DOHH2 (cell line): Measurements from ENCODE around the gene DELE1.

Experiments
- H3F3A ChIP-seq: fragments of 200-600 bp; sonication (generic), shearing (Covaris generic); 2 replicates; pipeline ENCODE4 v1.6.0; 2016; ENCODE audit warnings: antibody characterized with exemption, mild to moderate bottlenecking; ENCODE audit not compliant: control insufficient read depth, insufficient read depth
- H3K27ac ChIP-seq: fragments of 200-600 bp; sonication (generic); 2 replicates; pipeline ENCODE4 v1.5.1; 2014; ENCODE audit warnings: low read depth, mild to moderate bottlenecking, low read length, moderate library complexity
- H3K27me3 ChIP-seq: fragments of 200-600 bp; sonication (generic); 2 replicates; pipeline ENCODE4 v1.6.1; 2014; ENCODE audit warnings: mild to moderate bottlenecking, low read length, mixed read lengths; ENCODE audit not compliant: control insufficient read depth
- H3K36me3 ChIP-seq: fragments of 200-600 bp; sonication (generic); 2 replicates; pipeline ENCODE4 v1.6.1; 2014; ENCODE audit warnings: mild to moderate bottlenecking, low read length, moderate library complexity, mixed read lengths; ENCODE audit not compliant: control insufficient read depth
- H3K4me1 ChIP-seq: fragments of 200-600 bp; sonication (generic); 2 replicates; pipeline ENCODE4 v1.6.1; 2014; ENCODE audit warnings: mild to moderate bottlenecking, low read length, mixed read lengths; ENCODE audit not compliant: control insufficient read depth
- H3K4me2 ChIP-seq: fragments of 200-600 bp; sonication (generic); 2 replicates; pipeline ENCODE4 v1.6.0; 2014; ENCODE audit warnings: mild to moderate bottlenecking, low read length, moderate library complexity
- H3K4me3 ChIP-seq: fragments of 200-600 bp; sonication (generic); 2 replicates; pipeline ENCODE4 v1.5.1; 2014; ENCODE audit warnings: mild to moderate bottlenecking, low read length, mixed read lengths
- H3K79me2 ChIP-seq: fragments of 200-600 bp; sonication (generic); 2 replicates; pipeline ENCODE4 v1.6.1; 2014; ENCODE audit warnings: mild to moderate bottlenecking, low read length, mixed read lengths; ENCODE audit not compliant: control insufficient read depth
- H3K9me2 ChIP-seq: fragments of 200-600 bp; sonication (generic); replicated peaks from 2 replicates; pipeline ENCODE4 v1.6.1; 2014; ENCODE audit warnings: mild to moderate bottlenecking, low read length, mixed read lengths; ENCODE audit not compliant: control insufficient read depth
- H3K9me3 ChIP-seq: fragments of 200-600 bp; sonication (generic); 2 replicates; pipeline ENCODE4 v1.6.1; 2014; ENCODE audit warnings: antibody characterized with exemption, low read length, mixed read lengths; ENCODE audit not compliant: control insufficient read depth, insufficient read depth
- H4K20me1 ChIP-seq: fragments of 200-600 bp; sonication (generic); 2 replicates; pipeline ENCODE4 v1.6.0; 2014; ENCODE audit warnings: low read depth, mild to moderate bottlenecking, antibody characterized with exemption, low read length, moderate library complexity; ENCODE audit not compliant: control insufficient read depth, insufficient read depth
- EZH2phosphoT487 ChIP-seq: fragments of 200-600 bp; sonication (generic); IDR thresholded peaks from 2 replicates; pipeline ENCODE4 v1.6.1; 2017; ENCODE audit warnings: borderline replicate concordance, mild to moderate bottlenecking, antibody characterized with exemption, low read length, moderate library complexity, mixed read lengths
- TF ChIP-seq, protein P1 (sequence below): fragments of 200-600 bp; sonication (generic); IDR thresholded peaks from one replicate; pipeline ENCODE4 v1.5.1; 2014; ENCODE audit warnings: antibody characterized with exemption, mild to moderate bottlenecking, low read depth, low read length; ENCODE audit not compliant: poor library complexity, severe bottlenecking

DELE1 gene

DNA sequence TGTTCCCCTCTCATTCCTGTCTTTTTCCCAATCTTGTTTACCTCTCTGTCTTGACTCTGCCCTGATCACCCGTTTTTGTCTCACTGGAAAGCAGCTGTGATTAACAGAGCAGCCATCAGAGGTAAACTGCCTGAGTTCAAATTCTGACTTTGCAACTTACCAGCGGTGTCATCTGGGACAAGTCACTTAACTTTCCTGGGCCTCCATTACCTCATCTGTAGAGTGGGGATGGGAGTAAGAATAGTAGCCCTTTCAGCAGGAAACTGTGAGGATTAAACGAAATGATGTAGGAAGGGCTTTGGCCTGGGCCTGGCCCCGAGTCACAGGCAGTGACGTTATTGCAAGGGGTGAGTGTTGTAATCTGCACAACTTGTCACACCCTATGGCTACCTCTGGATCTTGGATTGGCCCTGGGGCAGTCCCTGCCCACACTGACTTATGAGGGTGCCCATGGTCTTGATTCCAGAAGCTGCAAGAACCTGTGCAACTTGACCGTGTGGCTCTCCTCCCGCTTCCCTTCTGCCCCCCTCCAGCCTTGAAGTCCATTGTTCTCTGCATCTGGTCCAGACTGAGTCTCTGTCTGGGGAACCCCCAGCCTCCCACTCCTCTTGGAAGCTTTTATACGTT is 35.0 kb downstream of the DELE1 start:
- Histone ChIP-seq H3K4me3 (no peak overlapping the region), H3K9me2 (no peaks in the 10 kb centered on the region), H3K79me2 (no peaks in the 10 kb centered on the region), H3F3A (no peaks in the 10 kb centered on the region), H3K4me1 (peaks cover 28% of the 10 kb centered on the region), H3K36me3 (no peaks in the 10 kb centered on the region), H3K9me3 (no peaks in the 10 kb centered on the region), H3K4me2 (no peak overlapping the region), H4K20me1 (no peaks in the 10 kb centered on the region), H3K27me3 (no peaks in the 10 kb centered on the region), H3K27ac (no peak overlapping the region)
- no peak for TF ChIP-seq EZH2phosphoT487

DNA sequence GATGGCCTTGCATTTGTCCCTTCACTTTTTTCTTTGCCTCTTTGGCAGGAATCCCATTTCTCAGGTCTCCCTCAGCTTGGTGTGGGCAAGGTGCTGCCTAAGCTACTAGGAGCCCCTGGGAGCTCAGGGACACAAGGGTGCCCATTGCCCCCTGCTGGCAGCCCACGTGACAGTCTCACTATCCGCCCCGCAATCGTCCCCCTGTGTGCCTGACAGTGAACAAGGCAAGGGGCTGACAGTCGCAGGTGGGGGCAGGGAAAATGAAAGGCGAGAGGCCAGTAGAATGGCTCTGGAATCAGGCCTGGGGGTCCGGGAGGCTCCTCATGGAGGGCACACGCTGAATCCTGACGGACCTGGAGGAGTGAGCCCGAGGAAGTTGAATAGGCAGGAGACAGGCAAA is 36.3 kb downstream of the DELE1 start:
- Histone ChIP-seq H3F3A (no peaks in the 10 kb centered on the region), H3K36me3 (no peaks in the 10 kb centered on the region), H3K4me2 (no peak overlapping the region), H3K4me1 (peaks cover 28% of the 10 kb centered on the region), H3K4me3 (no peak overlapping the region), H4K20me1 (no peaks in the 10 kb centered on the region), H3K27me3 (no peaks in the 10 kb centered on the region), H3K9me2 (no peaks in the 10 kb centered on the region), H3K27ac (no peak overlapping the region), H3K9me3 (no peaks in the 10 kb centered on the region), H3K79me2 (no peaks in the 10 kb centered on the region)
- TF ChIP-seq, protein P1, sequence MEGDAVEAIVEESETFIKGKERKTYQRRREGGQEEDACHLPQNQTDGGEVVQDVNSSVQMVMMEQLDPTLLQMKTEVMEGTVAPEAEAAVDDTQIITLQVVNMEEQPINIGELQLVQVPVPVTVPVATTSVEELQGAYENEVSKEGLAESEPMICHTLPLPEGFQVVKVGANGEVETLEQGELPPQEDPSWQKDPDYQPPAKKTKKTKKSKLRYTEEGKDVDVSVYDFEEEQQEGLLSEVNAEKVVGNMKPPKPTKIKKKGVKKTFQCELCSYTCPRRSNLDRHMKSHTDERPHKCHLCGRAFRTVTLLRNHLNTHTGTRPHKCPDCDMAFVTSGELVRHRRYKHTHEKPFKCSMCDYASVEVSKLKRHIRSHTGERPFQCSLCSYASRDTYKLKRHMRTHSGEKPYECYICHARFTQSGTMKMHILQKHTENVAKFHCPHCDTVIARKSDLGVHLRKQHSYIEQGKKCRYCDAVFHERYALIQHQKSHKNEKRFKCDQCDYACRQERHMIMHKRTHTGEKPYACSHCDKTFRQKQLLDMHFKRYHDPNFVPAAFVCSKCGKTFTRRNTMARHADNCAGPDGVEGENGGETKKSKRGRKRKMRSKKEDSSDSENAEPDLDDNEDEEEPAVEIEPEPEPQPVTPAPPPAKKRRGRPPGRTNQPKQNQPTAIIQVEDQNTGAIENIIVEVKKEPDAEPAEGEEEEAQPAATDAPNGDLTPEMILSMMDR, result peak; percentile 60
- no peak for TF ChIP-seq EZH2phosphoT487

DNA sequence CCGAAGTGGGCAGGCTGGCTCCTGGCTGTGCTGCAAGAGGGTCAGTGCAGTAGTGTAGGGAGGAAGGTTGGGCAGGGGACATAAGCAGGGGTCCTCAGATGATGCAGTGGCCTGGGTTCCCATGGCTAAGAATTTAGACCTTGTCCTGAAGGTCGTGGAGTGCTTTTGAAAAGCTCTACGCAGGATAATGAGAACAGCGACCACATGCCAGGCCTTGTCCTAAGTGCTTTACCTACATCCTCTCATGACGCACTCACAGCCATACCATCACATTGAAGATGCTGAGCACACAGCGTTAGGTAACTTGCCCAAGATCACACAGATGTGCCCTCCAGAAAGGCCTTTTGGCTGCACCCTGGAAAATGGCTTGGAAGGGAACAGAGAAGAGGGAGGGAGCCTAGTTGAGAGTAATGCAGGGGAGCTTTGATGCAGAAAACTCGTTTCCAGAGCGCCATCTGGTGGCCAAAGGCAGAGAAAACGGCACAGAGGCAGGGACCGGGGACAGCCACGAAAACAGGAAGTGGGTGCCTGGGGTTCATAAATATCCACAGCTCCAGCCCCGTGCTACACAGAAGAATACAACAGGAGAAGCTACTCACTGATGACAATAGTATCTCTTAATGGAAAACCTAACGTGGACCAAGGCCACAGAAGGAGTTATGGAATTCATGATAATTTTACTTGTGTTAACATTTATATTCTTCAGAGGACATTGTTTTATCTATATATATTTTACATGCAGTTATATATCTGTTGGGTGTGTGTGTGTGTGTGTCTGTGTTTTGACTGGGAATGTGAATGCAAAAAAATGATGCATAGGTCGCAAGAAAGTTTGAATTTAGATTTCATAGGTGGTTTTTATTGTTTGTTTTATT is 37.0 kb downstream of the DELE1 start:
- TF ChIP-seq EZH2phosphoT487, result no peak
- TF ChIP-seq, protein P1, result peak; percentile 86
- Histone ChIP-seq H3F3A (no peaks in the 10 kb centered on the region), H3K4me3 (peak overlapping the region; percentile 6), H3K4me2 (peak overlapping the region; percentile 34), H4K20me1 (no peaks in the 10 kb centered on the region), H3K27me3 (no peaks in the 10 kb centered on the region), H3K36me3 (no peaks in the 10 kb centered on the region), H3K4me1 (peaks cover 28% of the 10 kb centered on the region), H3K79me2 (no peaks in the 10 kb centered on the region), H3K9me2 (no peaks in the 10 kb centered on the region), H3K9me3 (no peaks in the 10 kb centered on the region), H3K27ac (no peak overlapping the region)

DNA sequence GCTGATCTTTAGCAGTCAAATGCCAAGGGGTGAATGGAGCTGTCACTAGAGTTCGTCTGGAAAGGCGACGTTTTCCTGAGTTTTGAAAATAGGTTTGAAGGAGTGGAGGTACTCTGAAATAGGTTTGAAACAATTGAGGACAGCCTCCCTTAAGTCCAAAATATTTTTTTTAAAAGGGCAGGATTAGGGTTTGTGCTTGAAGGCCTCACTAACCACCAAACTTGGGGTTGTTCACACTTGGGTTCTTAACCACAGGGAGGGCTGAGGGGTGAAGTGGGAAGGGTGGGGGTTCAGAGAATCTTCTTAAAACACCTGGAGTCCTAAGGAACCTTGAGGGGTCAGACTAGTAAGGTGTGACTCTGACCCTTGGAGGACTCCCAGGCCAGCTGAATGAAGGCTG is 37.8 kb downstream of the DELE1 start:
- peak overlapping the region; percentile 6; the same call in 1 of the 2 replicates for H3K4me3 ChIP-seq
- H3K27me3 ChIP-seq, result no peaks in the 10 kb centered on the region
- no peaks in the 10 kb centered on the region for H4K20me1 ChIP-seq

More for the DNA sequence above, 37.8 kb downstream of the DELE1 start:
- Histone ChIP-seq H3K36me3 (no peaks in the 10 kb centered on the region), H3K9me2 (no peaks in the 10 kb centered on the region), H3K4me2 (peak overlapping the region; percentile 34), H3K27ac (no peak overlapping the region), H3K9me3 (no peaks in the 10 kb centered on the region), H3K79me2 (no peaks in the 10 kb centered on the region), H3F3A (0 out of 2 replicates have a peak, but pooled peaks cover 1% of the 10 kb centered on the region), H3K4me1 (peaks cover 29% of the 10 kb centered on the region)
- TF ChIP-seq, protein P1, result no peak
- TF ChIP-seq EZH2phosphoT487, result no peak
